Large intestine (tissue), 12 donors: ENCODE data around the gene PDZD2. TPM values are rescaled to one million over a fixed set of nuclear protein-coding genes. Genes with fewer than 3 reads are reported as not detected.
"Not testable (repeated sequence)": the region's sequence is repeated elsewhere in the genome, so short reads cannot be mapped to it uniquely, and the experiment has no call there.

Experiments used
- DNase-seq, 2 donors: peaks; one replicate each; pipeline versions ENCODE4 v3.0.0 to v3.0.0-alpha.2; 2013
- H3K27ac ChIP-seq: one replicate; pipeline ENCODE4 v1.5.1; 2013; ENCODE audit warnings: low read length
- H3K27me3 ChIP-seq: 2 replicates; pipeline ENCODE4 v1.6.1; 2013; ENCODE audit warnings: low read length; ENCODE audit not compliant: control insufficient read depth, insufficient read depth
- H3K36me3 ChIP-seq: 2 replicates; pipeline ENCODE4 v1.6.1; 2013; ENCODE audit warnings: low read length; ENCODE audit not compliant: control insufficient read depth, insufficient read depth
- H3K4me1 ChIP-seq: one replicate; pipeline ENCODE4 v1.6.1; 2013; ENCODE audit warnings: low read length; ENCODE audit not compliant: control insufficient read depth, insufficient read depth
- H3K4me3 ChIP-seq: one replicate; pipeline ENCODE4 v1.5.1; 2013; ENCODE audit warnings: low read length
- H3K9me3 ChIP-seq: one replicate; pipeline ENCODE4 v1.6.1; 2013; ENCODE audit warnings: mild to moderate bottlenecking, low read depth, low read length, moderate library complexity; ENCODE audit not compliant: control insufficient read depth
- WGBS: methylation state at CpG from one replicate; pipeline ENCODE4 v1.1.5; 2013; ENCODE audit warnings: low lambda C conversion rate; ENCODE audit not compliant: insufficient coverage; 5-methylcytosine and 5-hydroxymethylcytosine counted together
- long read RNA-seq, 11 donors: transcript quantifications; one replicate each; lab custom pipeline, GENCODE V29; 2026
- polyA plus RNA-seq: library from polyadenylated mRNA; unstranded; fragments of 120-200 nt; gene quantifications from one replicate; pipeline ENCODE4 v1.2.1, GENCODE V29; 2013

Gene PDZD2
- polyA plus RNA-seq = 4.7 TPM
- long read RNA-seq, donor 1 = 0 reads
- long read RNA-seq, donor 2 = 0 reads
- long read RNA-seq, donor 3 = 0 reads
- long read RNA-seq, donor 4 = 0 reads
- long read RNA-seq, donor 5 = 0 reads
- long read RNA-seq, donor 6 = 0 reads
- long read RNA-seq, donor 7 = 0 reads
- long read RNA-seq, donor 8 = 0 reads
- long read RNA-seq, donor 9 = 0 reads
- long read RNA-seq, donor 10, partial matches to known transcripts = 71 of 71 reads
- long read RNA-seq, donor 10, other reads (novel, unspliced or antisense) = 0 of 71 reads
- long read RNA-seq, donor 11 = 0 reads

DNA sequence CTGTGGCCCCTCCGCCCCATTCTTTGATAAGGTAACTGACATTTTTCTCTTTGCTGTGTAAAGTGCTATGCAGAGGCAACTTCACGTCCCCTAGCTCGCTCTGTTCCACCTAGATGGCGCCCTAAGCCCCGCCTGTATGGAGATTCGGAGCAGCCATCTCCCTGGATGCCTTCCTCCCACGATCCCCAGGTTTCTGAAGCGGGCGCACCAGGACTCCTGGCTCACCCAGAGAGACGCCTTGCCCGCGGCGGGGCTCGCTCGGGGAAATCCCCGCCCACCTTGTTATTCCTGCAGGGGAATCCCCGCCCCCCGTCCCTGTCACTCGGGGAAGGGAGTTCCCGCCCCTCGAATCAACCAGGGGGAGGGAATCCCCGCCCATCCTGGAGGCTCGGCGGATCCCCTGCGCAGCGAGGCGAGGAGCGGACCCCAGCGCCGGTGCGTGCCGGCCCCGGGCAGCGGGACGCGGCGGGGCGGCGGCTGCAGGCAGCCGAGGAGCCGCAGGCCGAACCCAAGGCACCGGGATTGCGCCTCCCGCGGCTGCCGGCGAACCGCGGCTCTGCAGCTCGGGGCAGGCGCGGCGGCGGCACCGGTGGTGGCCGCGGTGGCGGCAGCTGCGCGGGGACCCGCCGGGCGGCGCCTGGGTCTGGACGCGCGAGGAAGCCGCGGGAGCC lies at the start of gene PDZD2:
PDZD2 (plus strand) TSS at position 384 of the 671 bp plus-strand sequence.
- H3K36me3 ChIP-seq = no peaks in the 10 kb centered on the region
- H3K9me3 ChIP-seq = peaks cover 3% of the 10 kb centered on the region
- H3K4me1 ChIP-seq = peaks cover 3% of the 10 kb centered on the region
- H3K4me3 ChIP-seq = peak within 1 kb of the TSS; percentile 50
- H3K27ac ChIP-seq = no peak within 1 kb of the TSS
- peak; percentile 53 to 72 for DNase-seq
- WGBS = no CpG with 5 or more reads among the region's 70 CpGs
- H3K27me3 ChIP-seq = peaks cover 65% of the 10 kb centered on the region

DNA sequence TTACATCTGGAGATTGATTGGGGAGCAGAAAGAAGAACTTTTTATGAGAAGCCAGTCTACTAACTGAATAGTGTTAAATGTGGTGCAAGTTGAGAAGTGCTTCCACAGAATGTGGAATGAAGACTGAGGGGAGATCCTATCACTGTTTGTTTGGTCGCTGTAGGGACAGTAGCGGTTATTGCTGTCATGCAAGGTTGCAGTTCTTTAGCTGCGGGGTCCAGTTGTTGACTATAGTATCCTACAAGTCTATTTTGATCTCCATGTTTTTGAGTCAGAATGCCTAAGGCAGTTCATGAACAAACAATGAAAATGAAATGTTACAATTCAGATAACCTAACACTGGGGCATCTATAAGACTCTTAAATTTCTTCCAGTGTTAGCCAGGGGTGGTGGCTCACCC lies 45.3 kb upstream of the PDZD2 start:
- Histone ChIP-seq H3K4me3 (no peak overlapping the region), H3K27me3 (no peaks in the 10 kb centered on the region), H3K9me3 (no peaks in the 10 kb centered on the region), H3K36me3 (no peaks in the 10 kb centered on the region), H3K4me1 (no peaks in the 10 kb centered on the region), H3K27ac (no peak overlapping the region)
- no peak for DNase-seq
- WGBS = no CpG with 5 or more reads among the region's 3 CpGs

DNA sequence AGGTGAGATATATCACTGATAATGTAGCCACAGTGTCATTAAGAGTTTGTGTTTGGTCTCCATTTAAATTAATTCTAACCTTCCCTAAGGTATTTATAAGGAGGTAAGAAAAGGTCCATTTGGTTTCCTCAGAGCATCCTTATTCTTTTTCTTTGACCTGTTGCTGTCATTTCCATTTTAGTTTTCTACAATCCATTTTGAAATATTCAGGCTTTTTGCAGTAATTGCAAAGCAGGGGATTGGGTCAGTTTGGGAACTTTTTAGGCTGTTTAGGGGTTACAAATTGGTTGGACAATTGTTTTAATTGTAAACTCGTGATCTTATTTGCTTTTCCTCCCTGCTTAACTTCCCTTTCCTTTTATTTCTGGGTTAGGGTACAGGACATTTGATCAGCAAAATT lies 42.6 kb upstream of the PDZD2 start:
- Histone ChIP-seq H3K4me1 (no peaks in the 10 kb centered on the region), H3K27me3 (no peaks in the 10 kb centered on the region), H3K36me3 (no peaks in the 10 kb centered on the region), H3K4me3 (no peak overlapping the region), H3K27ac (no peak overlapping the region), H3K9me3 (no peaks in the 10 kb centered on the region)
- 67% methylated on average over 1 of the region's 1 CpG for WGBS
- no peak for DNase-seq

GRCh38 chr5:31598640-31599611 lies 40.0 kb upstream of the PDZD2 start:
- H3K9me3 ChIP-seq = no peaks in the 10 kb centered on the region
- WGBS = no CpG with 5 or more reads among the region's 5 CpGs
- no peak overlapping the region for H3K4me3 ChIP-seq
- no peaks in the 10 kb centered on the region for H3K27me3 ChIP-seq
- no peaks in the 10 kb centered on the region for H3K4me1 ChIP-seq
- no peak overlapping the region for H3K27ac ChIP-seq
- no peaks in the 10 kb centered on the region for H3K36me3 ChIP-seq
- no peak for DNase-seq

GRCh38 chr5:31602305-31602704 lies 36.6 kb upstream of the PDZD2 start:
- not testable (repeated sequence) for H3K27ac ChIP-seq, H3K36me3 ChIP-seq, H3K27me3 ChIP-seq, H3K9me3 ChIP-seq, DNase-seq, H3K4me3 ChIP-seq, H3K4me1 ChIP-seq
- no CpG with 5 or more reads among the region's 4 CpGs for WGBS

DNA sequence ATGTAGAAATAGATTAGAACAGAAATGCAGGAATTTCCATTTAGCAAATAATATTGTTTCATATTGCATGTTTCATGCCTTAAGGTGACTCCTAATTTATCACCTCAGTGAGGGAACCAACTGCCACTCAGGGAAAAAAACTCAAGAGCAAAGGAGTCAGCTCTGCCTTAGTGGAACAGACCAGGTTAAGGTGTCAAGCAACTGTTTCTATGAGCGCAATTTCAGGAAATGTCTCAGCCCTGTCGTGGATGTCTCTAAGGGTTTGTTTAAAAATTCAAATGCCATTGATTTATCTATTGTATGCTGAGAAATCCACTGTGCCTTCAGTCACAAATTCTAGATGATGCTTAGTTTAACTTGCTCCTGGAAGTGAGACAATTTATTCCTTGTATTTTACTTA lies 34.7 kb upstream of the PDZD2 start:
- Histone ChIP-seq H3K4me1 (no peaks in the 10 kb centered on the region), H3K4me3 (no peak overlapping the region), H3K36me3 (no peaks in the 10 kb centered on the region), H3K27me3 (no peaks in the 10 kb centered on the region), H3K27ac (no peak overlapping the region), H3K9me3 (no peaks in the 10 kb centered on the region)
- no peak for DNase-seq
- WGBS = no CpG with 5 or more reads among the region's 2 CpGs

- DNase-seq = no peak
- no peaks in the 10 kb centered on the region for H3K27me3 ChIP-seq
- H3K9me3 ChIP-seq = no peaks in the 10 kb centered on the region
- H3K4me1 ChIP-seq = no peaks in the 10 kb centered on the region
- no peaks in the 10 kb centered on the region for H3K36me3 ChIP-seq
- no peak overlapping the region for H3K27ac ChIP-seq
- WGBS = 100% methylated on average over 1 of the region's 2 CpGs
- no peak overlapping the region for H3K4me3 ChIP-seq
Measured at GRCh38 chr5:31604644-31605043, 34.3 kb upstream of the PDZD2 start.

GRCh38 chr5:31605920-31606319 lies 33.0 kb upstream of the PDZD2 start:
- no CpG with 5 or more reads among the region's 1 CpG for WGBS
- no peaks in the 10 kb centered on the region for H3K27me3 ChIP-seq
- no peaks in the 10 kb centered on the region for H3K36me3 ChIP-seq
- DNase-seq = no peak
- H3K4me3 ChIP-seq = no peak overlapping the region
- H3K27ac ChIP-seq = no peak overlapping the region
- H3K9me3 ChIP-seq = no peaks in the 10 kb centered on the region
- H3K4me1 ChIP-seq = no peaks in the 10 kb centered on the region

- Histone ChIP-seq H3K27me3 (no peaks in the 10 kb centered on the region), H3K9me3 (no peaks in the 10 kb centered on the region), H3K36me3 (no peaks in the 10 kb centered on the region), H3K4me1 (no peaks in the 10 kb centered on the region), H3K27ac (no peak overlapping the region), H3K4me3 (no peak overlapping the region)
- no peak for DNase-seq
- WGBS = 50% methylated on average over 2 of the region's 2 CpGs
Measured at GRCh38 chr5:31607546-31607945, 31.4 kb upstream of the PDZD2 start.

DNA sequence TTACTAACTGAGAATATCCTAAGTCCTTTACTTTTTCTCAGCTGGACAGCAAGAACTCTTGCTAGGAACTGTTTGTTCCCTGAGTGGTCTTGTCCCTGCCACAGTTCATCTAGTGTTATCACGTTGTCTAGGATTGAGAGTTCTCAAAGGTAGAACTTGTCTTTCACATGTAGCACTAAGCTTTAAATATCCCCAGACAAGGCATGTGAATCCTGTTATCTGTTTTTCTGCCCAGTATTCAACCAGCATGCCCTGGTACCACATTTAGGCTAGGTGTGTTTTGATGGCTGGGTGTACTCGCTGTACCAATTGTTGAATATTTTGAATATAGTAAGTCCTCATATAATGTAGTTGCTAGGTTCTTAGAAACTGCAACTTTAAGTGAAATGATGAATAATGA lies 27.9 kb upstream of the PDZD2 start:
- no peak for DNase-seq
- no peaks in the 10 kb centered on the region for H3K9me3 ChIP-seq
- no CpG with 5 or more reads among the region's 2 CpGs for WGBS
- no peaks in the 10 kb centered on the region for H3K27me3 ChIP-seq
- no peaks in the 10 kb centered on the region for H3K4me1 ChIP-seq
- no peak overlapping the region for H3K27ac ChIP-seq
- H3K36me3 ChIP-seq = no peaks in the 10 kb centered on the region
- no peak overlapping the region for H3K4me3 ChIP-seq
